Calu3 (cell line): Measurements from ENCODE around the gene HOXA9. TPM values are rescaled to one million over a fixed set of nuclear protein-coding genes. Genes with fewer than 3 reads are reported as not detected.

Experiments
- BruUV-seq: library from RNA; stranded (reverse); fragments of 400-500 nt; replicated peaks from 2 replicates; lab custom pipeline; 2021; lab: Mats Ljungman, UMichigan
- CTCF ChIA-PET: fragments of 300-600 bp; sonication (Branson Sonifier 250); formaldehyde crosslinking; loops from one replicate; lab custom pipeline; 2022; ENCODE audit warnings: antibody characterized with exemption; lab: Charles Lee
- DNase-seq: peaks from one replicate; pipeline ENCODE4 v3.0.0; 2022
- H3K27ac Mint-ChIP-seq: one replicate; pipeline ENCODE4 v1.8.0; 2022; ENCODE audit warnings: mixed read lengths; ENCODE audit not compliant: unreplicated experiment
- H3K27me3 Mint-ChIP-seq: one replicate; pipeline ENCODE4 v1.8.0; 2022; ENCODE audit warnings: mixed read lengths; ENCODE audit not compliant: unreplicated experiment
- H3K36me3 Mint-ChIP-seq: one replicate; pipeline ENCODE4 v1.8.0; 2022; ENCODE audit warnings: mild to moderate bottlenecking, moderate library complexity, mixed read lengths; ENCODE audit not compliant: insufficient read depth, unreplicated experiment
- H3K4me1 Mint-ChIP-seq: one replicate; pipeline ENCODE4 v1.8.0; 2022; ENCODE audit warnings: mild to moderate bottlenecking, low read depth, mixed read lengths; ENCODE audit not compliant: unreplicated experiment
- H3K4me3 Mint-ChIP-seq: one replicate; pipeline ENCODE4 v1.8.0; 2022; ENCODE audit warnings: mild to moderate bottlenecking, low read depth, moderate library complexity, mixed read lengths; ENCODE audit not compliant: unreplicated experiment
- H3K9me3 Mint-ChIP-seq: one replicate; pipeline ENCODE4 v1.8.0; 2022; ENCODE audit warnings: low read depth, mixed read lengths; ENCODE audit not compliant: unreplicated experiment
- intact Hi-C: fragments of 100-400 bp; cut with micrococcal nuclease; formaldehyde crosslinking; loops from one replicate; pipeline ENCODE4 v1.10.0; 2022; ENCODE audit not compliant: unreplicated experiment
- total RNA-seq: library from RNA; stranded (reverse); gene quantifications from 2 replicates; pipeline ENCODE4 v1.2.3, GENCODE V29; 2022
- TF ChIP-seq, protein P1 (sequence below): fragments of 200-600 bp; IDR thresholded peaks from one replicate; pipeline ENCODE4 v1.8.0; 2022; ENCODE audit warnings: antibody characterized with exemption; ENCODE audit not compliant: unreplicated experiment

HOXA9 gene
- total RNA-seq, 1 experiment from 2014 or later = 2.5 TPM

DNA sequence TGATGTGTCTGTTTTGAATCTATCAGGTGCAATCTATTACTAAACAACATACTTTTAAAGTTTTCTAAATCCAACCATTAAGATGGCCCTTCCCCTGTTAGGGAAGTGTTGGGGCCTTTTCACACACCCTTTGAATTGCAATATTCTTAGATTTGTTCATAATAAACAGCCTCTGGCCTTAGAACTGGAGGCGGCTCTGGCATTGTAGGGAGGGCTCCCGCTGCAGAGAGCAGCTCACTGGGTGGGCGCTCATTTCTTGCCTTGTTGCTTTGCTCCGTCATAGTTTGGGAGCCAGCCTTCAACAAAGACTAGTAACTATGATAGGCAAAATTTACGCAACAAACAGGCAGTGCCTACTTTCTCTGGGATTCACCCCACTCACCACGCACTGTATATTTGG is 13.0 kb upstream of the HOXA9 start:
- Mint-ChIP-seq H3K9me3 (no peaks in the 10 kb centered on the region), H3K36me3 (peaks cover 11% of the 10 kb centered on the region), H3K27ac (no peak overlapping the region), H3K4me1 (peaks cover 11% of the 10 kb centered on the region), H3K27me3 (no peaks in the 10 kb centered on the region), H3K4me3 (no peak overlapping the region)
- TF ChIP-seq, protein P1, sequence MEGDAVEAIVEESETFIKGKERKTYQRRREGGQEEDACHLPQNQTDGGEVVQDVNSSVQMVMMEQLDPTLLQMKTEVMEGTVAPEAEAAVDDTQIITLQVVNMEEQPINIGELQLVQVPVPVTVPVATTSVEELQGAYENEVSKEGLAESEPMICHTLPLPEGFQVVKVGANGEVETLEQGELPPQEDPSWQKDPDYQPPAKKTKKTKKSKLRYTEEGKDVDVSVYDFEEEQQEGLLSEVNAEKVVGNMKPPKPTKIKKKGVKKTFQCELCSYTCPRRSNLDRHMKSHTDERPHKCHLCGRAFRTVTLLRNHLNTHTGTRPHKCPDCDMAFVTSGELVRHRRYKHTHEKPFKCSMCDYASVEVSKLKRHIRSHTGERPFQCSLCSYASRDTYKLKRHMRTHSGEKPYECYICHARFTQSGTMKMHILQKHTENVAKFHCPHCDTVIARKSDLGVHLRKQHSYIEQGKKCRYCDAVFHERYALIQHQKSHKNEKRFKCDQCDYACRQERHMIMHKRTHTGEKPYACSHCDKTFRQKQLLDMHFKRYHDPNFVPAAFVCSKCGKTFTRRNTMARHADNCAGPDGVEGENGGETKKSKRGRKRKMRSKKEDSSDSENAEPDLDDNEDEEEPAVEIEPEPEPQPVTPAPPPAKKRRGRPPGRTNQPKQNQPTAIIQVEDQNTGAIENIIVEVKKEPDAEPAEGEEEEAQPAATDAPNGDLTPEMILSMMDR = no peak
- intact Hi-C loops = no loop called here
- no peak for DNase-seq
- BruUV-seq = no TSS peak
- CTCF ChIA-PET = interaction anchor here (0.6 to 1.4 kb wide), 2 partner anchors 16 to 463 kb away, joined by 3 read pairs; no protein-coding TSS in a partner anchor

DNA sequence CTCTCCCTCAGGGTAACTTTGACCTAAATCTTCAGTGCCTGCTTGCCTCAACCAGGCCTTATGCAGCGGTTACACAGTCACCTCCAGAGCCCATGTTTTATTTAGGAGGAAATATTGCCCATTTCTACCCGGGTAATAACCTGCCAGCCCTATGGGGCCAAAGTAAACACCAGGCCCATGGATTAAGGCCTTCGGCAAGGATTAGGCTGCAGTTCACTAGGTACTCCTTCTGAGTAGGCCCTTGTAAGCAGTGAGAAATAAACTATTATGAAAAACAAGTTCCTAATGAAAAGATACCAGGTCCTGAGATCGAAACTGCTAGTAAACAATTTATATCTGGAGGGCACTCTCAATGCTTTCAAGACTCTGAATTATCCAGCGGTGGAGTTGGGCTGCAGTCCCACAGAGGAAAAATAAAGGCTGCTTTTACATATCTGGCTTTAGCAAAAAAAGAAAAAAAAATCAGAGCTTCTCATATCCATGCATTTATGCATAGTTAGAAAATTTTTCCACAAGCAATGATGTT is 12.5 kb upstream of the HOXA9 start:
- no peaks in the 10 kb centered on the region for H3K27me3 Mint-ChIP-seq

DNA sequence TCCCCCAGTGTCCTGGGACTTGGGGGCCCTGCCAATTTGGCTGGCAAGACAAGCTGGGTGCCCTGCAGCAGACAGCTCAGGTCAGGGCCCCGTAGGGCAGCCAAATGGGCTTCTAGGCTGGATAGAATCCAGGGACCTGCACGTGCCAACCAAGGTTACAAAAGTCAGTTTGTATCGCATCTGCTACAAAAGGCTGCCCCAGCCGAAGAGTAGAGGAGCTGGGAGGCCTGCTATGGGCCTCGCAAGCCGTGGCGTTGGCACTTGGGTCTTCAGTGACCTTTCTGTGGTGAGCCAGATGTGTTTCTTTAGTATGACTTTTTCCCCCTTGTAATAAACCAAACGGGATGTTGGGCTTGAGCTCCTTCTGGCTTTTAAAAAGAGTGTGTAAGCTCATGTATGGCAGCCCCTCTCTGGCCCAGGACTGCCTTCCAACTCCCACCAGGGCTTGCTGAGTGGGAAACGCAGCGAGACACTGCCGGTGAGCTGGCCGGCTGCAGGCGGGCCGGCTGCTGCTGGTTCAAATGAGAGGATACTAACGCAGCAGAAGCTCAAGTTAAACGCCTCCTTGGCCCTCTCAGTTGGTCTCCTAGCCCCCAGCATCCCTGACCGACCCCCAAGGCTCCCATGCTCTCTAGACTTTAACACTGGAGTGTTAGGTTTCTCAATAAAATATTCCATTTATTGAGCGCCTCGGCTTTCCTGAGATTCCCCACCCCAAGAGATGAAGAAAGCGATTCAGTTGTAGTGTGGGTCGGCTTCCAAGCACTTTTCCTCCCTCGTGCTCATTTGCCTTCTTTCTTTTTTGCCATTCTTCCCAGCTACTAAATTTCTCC is 11.8 kb upstream of the HOXA9 start:
- peaks cover 19% of the 10 kb centered on the region for H3K36me3 Mint-ChIP-seq

More for the DNA sequence above, 12.5 kb upstream of the HOXA9 start:
- TF ChIP-seq, protein P1 = no peak
- Mint-ChIP-seq H3K4me3 (no peak overlapping the region), H3K36me3 (peaks cover 16% of the 10 kb centered on the region), H3K4me1 (peaks cover 11% of the 10 kb centered on the region), H3K9me3 (no peaks in the 10 kb centered on the region), H3K27ac (no peak overlapping the region)
- intact Hi-C loops = no loop called here
- CTCF ChIA-PET = interaction anchor here (1.4 kb wide), 2 partner anchors 11 to 16 kb away, joined by 3 read pairs; no protein-coding TSS in a partner anchor
- BruUV-seq = no TSS peak
- no peak for DNase-seq

DNA sequence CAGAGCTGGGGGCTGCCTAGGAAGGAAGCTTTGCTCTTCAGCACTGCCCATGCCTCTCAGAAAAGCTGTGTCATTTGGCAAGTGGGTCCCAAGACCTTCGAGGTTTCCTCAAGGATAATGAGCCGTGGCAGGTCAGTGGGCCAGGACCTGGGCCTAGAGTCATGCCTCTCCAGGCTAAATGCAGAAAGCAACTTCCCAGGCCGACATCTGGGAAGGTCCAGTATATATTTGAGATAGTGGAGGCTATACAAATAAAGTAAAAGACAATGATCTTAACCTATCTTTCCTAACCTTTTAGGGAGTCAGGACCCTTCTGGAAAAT is 11.1 kb upstream of the HOXA9 start:
- Mint-ChIP-seq H3K36me3 (peaks cover 26% of the 10 kb centered on the region), H3K27me3 (no peaks in the 10 kb centered on the region), H3K9me3 (no peaks in the 10 kb centered on the region), H3K4me3 (no peak overlapping the region), H3K4me1 (peaks cover 23% of the 10 kb centered on the region), H3K27ac (no peak overlapping the region)
- intact Hi-C loops = no loop called here
- DNase-seq = no peak
- no TSS peak for BruUV-seq
- TF ChIP-seq, protein P1 = no peak
- CTCF ChIA-PET = interaction anchor here (1.4 kb wide), 1 partner anchor 12 kb away, joined by 3 read pairs; no protein-coding TSS in a partner anchor

More for the DNA sequence above, 11.8 kb upstream of the HOXA9 start:
- CTCF ChIA-PET = interaction anchor here (1.4 kb wide), 2 partner anchors 12 to 15 kb away, joined by 3 read pairs; no protein-coding TSS in a partner anchor
- no peak overlapping the region for H3K27ac Mint-ChIP-seq
- DNase-seq = no peak
- no peak overlapping the region for H3K4me3 Mint-ChIP-seq
- BruUV-seq = no TSS peak
- no peaks in the 10 kb centered on the region for H3K9me3 Mint-ChIP-seq
- peaks cover 16% of the 10 kb centered on the region for H3K4me1 Mint-ChIP-seq
- H3K27me3 Mint-ChIP-seq = no peaks in the 10 kb centered on the region
- intact Hi-C loops = no loop called here
- TF ChIP-seq, protein P1 = no peak
